ENCODE results near the gene NEK6. TPM values are rescaled to one million over a fixed set of nuclear protein-coding genes. Genes with fewer than 3 reads are reported as not detected.

The NEK6 gene
- total and polyA plus RNA-seq, 10 of the 15 experiments (the other 5 are each of a cell fraction or from before 2014, with no cell fraction given) = 31.3 to 161 (median 89.2) TPM

DNA sequence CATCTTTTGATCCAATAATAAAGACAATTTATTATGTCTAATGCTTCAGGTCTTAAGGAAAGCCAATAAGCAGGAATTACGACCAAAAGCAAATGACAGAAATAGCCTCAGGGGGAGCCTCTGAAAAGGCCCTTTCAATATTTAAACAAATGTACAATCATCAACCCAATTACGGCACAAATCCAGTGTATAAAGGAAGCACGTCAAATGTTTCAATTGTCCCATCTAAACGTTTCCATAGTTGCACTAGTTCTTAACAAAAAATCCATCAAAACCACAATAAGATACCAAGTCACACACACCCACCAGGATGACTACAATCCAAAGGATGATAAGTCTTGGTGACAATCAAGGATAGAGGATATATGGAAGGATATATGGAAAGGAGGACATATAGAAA is 115.6 kb downstream of the NEK6 start (continued):
- TF ChIP-seq, protein P1, sequence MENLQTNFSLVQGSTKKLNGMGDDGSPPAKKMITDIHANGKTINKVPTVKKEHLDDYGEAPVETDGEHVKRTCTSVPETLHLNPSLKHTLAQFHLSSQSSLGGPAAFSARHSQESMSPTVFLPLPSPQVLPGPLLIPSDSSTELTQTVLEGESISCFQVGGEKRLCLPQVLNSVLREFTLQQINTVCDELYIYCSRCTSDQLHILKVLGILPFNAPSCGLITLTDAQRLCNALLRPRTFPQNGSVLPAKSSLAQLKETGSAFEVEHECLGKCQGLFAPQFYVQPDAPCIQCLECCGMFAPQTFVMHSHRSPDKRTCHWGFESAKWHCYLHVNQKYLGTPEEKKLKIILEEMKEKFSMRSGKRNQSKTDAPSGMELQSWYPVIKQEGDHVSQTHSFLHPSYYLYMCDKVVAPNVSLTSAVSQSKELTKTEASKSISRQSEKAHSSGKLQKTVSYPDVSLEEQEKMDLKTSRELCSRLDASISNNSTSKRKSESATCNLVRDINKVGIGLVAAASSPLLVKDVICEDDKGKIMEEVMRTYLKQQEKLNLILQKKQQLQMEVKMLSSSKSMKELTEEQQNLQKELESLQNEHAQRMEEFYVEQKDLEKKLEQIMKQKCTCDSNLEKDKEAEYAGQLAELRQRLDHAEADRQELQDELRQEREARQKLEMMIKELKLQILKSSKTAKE (IDR thresholded peaks at IDR 0.05; ENCODE audit: low read depth, poor library complexity, severe bottlenecking) = no peak
- TF ChIP-seq POLR2AphosphoS2 (IDR thresholded peaks at IDR 0.05; ENCODE audit: low read depth, low read length) (no peak), ZNF217 (IDR thresholded peaks at IDR 0.05) (no peak), TCF3 (IDR thresholded peaks at IDR 0.05; ENCODE audit: borderline replicate concordance, insufficient read depth, low read depth, low read length) (no peak)
- TF ChIP-seq, protein P2, sequence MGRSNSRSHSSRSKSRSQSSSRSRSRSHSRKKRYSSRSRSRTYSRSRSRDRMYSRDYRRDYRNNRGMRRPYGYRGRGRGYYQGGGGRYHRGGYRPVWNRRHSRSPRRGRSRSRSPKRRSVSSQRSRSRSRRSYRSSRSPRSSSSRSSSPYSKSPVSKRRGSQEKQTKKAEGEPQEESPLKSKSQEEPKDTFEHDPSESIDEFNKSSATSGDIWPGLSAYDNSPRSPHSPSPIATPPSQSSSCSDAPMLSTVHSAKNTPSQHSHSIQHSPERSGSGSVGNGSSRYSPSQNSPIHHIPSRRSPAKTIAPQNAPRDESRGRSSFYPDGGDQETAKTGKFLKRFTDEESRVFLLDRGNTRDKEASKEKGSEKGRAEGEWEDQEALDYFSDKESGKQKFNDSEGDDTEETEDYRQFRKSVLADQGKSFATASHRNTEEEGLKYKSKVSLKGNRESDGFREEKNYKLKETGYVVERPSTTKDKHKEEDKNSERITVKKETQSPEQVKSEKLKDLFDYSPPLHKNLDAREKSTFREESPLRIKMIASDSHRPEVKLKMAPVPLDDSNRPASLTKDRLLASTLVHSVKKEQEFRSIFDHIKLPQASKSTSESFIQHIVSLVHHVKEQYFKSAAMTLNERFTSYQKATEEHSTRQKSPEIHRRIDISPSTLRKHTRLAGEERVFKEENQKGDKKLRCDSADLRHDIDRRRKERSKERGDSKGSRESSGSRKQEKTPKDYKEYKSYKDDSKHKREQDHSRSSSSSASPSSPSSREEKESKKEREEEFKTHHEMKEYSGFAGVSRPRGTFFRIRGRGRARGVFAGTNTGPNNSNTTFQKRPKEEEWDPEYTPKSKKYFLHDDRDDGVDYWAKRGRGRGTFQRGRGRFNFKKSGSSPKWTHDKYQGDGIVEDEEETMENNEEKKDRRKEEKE (IDR thresholded peaks at IDR 0.05) = no peak

DNA sequence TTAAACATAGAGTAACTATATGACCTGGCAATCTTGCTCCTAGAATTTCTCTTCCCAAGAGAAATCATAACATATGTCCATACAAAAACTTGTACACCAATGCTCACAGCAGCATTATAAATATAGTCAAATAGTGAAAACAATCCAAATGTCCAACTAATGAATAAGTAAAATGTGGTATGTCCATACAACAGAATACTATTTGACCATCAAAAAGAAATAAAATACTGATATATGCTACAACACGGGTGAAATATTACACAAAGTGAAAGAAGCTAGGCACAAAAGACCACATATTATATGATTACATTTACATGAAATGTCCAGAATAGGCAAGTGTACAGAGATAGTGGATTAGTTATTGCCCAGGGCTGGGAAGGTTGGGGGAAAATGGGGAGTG is 116.1 kb downstream of the NEK6 start:
- SMC1A ChIA-PET (ENCODE audit: uncharacterized antibody, unreplicated experiment) = interaction anchor here (1.1 to 1.4 kb wide), 3 partner anchors 7 to 13 kb away, joined by 3 read pairs; no protein-coding TSS in a partner anchor
- in situ Hi-C loops (cut with MboI) (no loop called here), intact Hi-C loops (cut with micrococcal nuclease; ENCODE audit: unreplicated experiment) (no loop called here)
- POLR2A ChIA-PET = no interaction called here
- H4K20me1 ChIP-seq (ENCODE audit: control insufficient read depth, insufficient read depth) = no peaks in the 10 kb centered on the region
- H3K36me3 ChIP-seq (ENCODE audit: control insufficient read depth in 2 of 2, insufficient read depth in 2 of 2, low read length in 1 of 2) = peaks cover 2 to 10% of the 10 kb centered on the region in 2 experiments; a peak in 3 of 4 replicates
- H2AFZ ChIP-seq (ENCODE audit: control insufficient read depth, low read depth, low read length) = no peak overlapping the region
- no peaks in the 10 kb centered on the region; the same call in 2 of the 3 replicates for H3K9me3 ChIP-seq (replicated peaks; ENCODE audit: control insufficient read depth, insufficient read depth, low read length)
- H3K4me1 ChIP-seq (ENCODE audit: control insufficient read depth, insufficient read depth, low read length) = no peaks in the 10 kb centered on the region
- no peak overlapping the region for H3K27ac ChIP-seq (ENCODE audit: control insufficient read depth, insufficient read depth)
- CTCF ChIA-PET = interaction anchor here (0.8 to 2.1 kb wide), 3 partner anchors 11 to 250 kb away, joined by 3 to 6 read pairs (median 3); no protein-coding TSS in a partner anchor
- H3K27me3 ChIP-seq (replicated peaks in 1 of 2; ENCODE audit: control insufficient read depth in 2 of 2, insufficient read depth in 2 of 2, low read length in 1 of 2) = no peaks in the 10 kb centered on the region
- DNase-seq (ENCODE audit: low read depth, low spot score) (no peak), ATAC-seq (no peak), FAIRE-seq (no peak)
- RAD21 ChIA-PET (ENCODE audit: unreplicated experiment) = no interaction called here
- H3K4me2 ChIP-seq (ENCODE audit: control insufficient read depth, insufficient read depth) = no peak overlapping the region
- BruUV-seq (replicated peaks) = no TSS peak
- H3K9ac ChIP-seq (ENCODE audit: control insufficient read depth, insufficient read depth, low read length) = no peak overlapping the region
- peaks cover 4% of the 10 kb centered on the region for H3K79me2 ChIP-seq (ENCODE audit: control insufficient read depth, insufficient read depth, low read length)
- H3K4me3 ChIP-seq = no peak overlapping the region
- 50% methylated on average over 1 of the region's 1 CpG for WGBS (ENCODE audit: insufficient coverage, insufficient replicate concordance, low lambda C conversion rate, missing lambda C conversion rate)
- TF ChIP-seq, protein P3, sequence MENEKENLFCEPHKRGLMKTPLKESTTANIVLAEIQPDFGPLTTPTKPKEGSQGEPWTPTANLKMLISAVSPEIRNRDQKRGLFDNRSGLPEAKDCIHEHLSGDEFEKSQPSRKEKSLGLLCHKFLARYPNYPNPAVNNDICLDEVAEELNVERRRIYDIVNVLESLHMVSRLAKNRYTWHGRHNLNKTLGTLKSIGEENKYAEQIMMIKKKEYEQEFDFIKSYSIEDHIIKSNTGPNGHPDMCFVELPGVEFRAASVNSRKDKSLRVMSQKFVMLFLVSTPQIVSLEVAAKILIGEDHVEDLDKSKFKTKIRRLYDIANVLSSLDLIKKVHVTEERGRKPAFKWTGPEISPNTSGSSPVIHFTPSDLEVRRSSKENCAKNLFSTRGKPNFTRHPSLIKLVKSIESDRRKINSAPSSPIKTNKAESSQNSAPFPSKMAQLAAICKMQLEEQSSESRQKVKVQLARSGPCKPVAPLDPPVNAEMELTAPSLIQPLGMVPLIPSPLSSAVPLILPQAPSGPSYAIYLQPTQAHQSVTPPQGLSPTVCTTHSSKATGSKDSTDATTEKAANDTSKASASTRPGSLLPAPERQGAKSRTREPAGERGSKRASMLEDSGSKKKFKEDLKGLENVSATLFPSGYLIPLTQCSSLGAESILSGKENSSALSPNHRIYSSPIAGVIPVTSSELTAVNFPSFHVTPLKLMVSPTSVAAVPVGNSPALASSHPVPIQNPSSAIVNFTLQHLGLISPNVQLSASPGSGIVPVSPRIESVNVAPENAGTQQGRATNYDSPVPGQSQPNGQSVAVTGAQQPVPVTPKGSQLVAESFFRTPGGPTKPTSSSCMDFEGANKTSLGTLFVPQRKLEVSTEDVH (IDR thresholded peaks at IDR 0.05; ENCODE audit: low read depth, partially characterized antibody) = no peak
- TF ChIP-seq IKZF2 (IDR thresholded peaks at IDR 0.05) (no peak), SMAD1 (IDR thresholded peaks at IDR 0.05; ENCODE audit: low read depth, partially characterized antibody) (no peak), MTA3 (IDR thresholded peaks at IDR 0.05; ENCODE audit: borderline replicate concordance, low read length) (no peak), NR2C1 (IDR thresholded peaks at IDR 0.05) (no peak), CEBPB (IDR thresholded peaks at IDR 0.05; ENCODE audit: borderline replicate concordance in 1 of 2, low read depth in 2 of 2, low read length in 2 of 2) (no peak), ZSCAN29 (IDR thresholded peaks at IDR 0.05) (no peak), LARP7 (IDR thresholded peaks at IDR 0.05) (no peak), NBN (IDR thresholded peaks at IDR 0.05) (no peak), CBFB (IDR thresholded peaks at IDR 0.05; ENCODE audit: low read depth) (no peak), SUPT20H (IDR thresholded peaks at IDR 0.05; ENCODE audit: borderline replicate concordance, control insufficient read depth, low read depth, low read length) (no peak), POLR2A (IDR thresholded peaks at IDR 0.05; ENCODE audit: low read depth, low read length) (no peak)

Data from GM12878 (cell line).